HG03571 (cell line): ENCODE data around the gene BICRA.
"Not testable (repeated sequence)": the region's sequence is repeated elsewhere in the genome, so short reads cannot be mapped to it uniquely, and the experiment has no call there.

Experiments used
- ATAC-seq: cut with Tn5 transposase; IDR thresholded peaks from one replicate; pipeline ENCODE4 v1.9.1; 2021; ENCODE audit not compliant: unreplicated experiment

The BICRA gene

GRCh38 chr19:47707135-47707925, 98.4 kb downstream of the BICRA start:
- no peak for ATAC-seq

GRCh38 chr19:47711652-47712242, 102.8 kb downstream of the BICRA start:
- ATAC-seq: no peak

GRCh38 chr19:47713046-47714021, 104.4 kb downstream of the BICRA start, which contains the start of gene EHD2:
TSS of gene EHD2 (plus strand) at chr19:47713422. CDS start at chr19:47716613, 3,191 bp downstream.
- no peak for ATAC-seq

- ATAC-seq: no peak
Observed at GRCh38 chr19:47714339-47714738, 105.4 kb downstream of the BICRA start.

- not testable (repeated sequence) for ATAC-seq
Observed at GRCh38 chr19:47714855-47715254, 105.9 kb downstream of the BICRA start.

GRCh38 chr19:47716270-47716937, 107.5 kb downstream of the BICRA start:
- no peak for ATAC-seq

- ATAC-seq: not testable (repeated sequence)
Observed at GRCh38 chr19:47718415-47719046, 109.6 kb downstream of the BICRA start.

GRCh38 chr19:47719047-47719859, 110.3 kb downstream of the BICRA start:
- no peak for ATAC-seq

GRCh38 chr19:47720669-47721422, 111.9 kb downstream of the BICRA start:
- no peak for ATAC-seq

- no peak for ATAC-seq
Observed at GRCh38 chr19:47723581-47723940, 114.6 kb downstream of the BICRA start.

- no peak for ATAC-seq
Observed at GRCh38 chr19:47725759-47726401, 116.9 kb downstream of the BICRA start.

- ATAC-seq: no peak
Observed at GRCh38 chr19:47726467-47726866, 117.5 kb downstream of the BICRA start.

GRCh38 chr19:47728295-47728694, 119.4 kb downstream of the BICRA start:
- ATAC-seq: not testable (repeated sequence)

- no peak for ATAC-seq
Observed at GRCh38 chr19:47729468-47729798, 120.5 kb downstream of the BICRA start.

- no peak for ATAC-seq
Observed at GRCh38 chr19:47729799-47730520, 121.0 kb downstream of the BICRA start.

GRCh38 chr19:47730521-47730889, 121.6 kb downstream of the BICRA start:
- no peak for ATAC-seq

- ATAC-seq: no peak
Observed at GRCh38 chr19:47730910-47731309, 122.0 kb downstream of the BICRA start.

- ATAC-seq: no peak
Observed at GRCh38 chr19:47735131-47735530, 126.2 kb downstream of the BICRA start.
